Measurements from ENCODE around the gene TSPAN4. TPM values are rescaled to one million over a fixed set of nuclear protein-coding genes. Genes with fewer than 3 reads are reported as not detected.

Gene TSPAN4
- total and polyA plus RNA-seq, 2 of the 13 experiments (the other 11 are each of a cell fraction or from before 2014, with no cell fraction given), result 31.7 to 68.3 TPM

GRCh38 chr11:795634-796564, 46.8 kb upstream of the TSPAN4 start (continued):
- TF ChIP-seq, protein P1, sequence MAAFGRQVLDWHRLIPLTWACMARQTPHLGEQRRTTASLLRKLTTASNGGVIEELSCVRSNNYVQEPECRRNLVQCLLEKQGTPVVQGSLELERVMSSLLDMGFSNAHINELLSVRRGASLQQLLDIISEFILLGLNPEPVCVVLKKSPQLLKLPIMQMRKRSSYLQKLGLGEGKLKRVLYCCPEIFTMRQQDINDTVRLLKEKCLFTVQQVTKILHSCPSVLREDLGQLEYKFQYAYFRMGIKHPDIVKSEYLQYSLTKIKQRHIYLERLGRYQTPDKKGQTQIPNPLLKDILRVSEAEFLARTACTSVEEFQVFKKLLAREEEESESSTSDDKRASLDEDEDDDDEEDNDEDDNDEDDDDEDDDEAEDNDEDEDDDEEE (CRISPR knock-in tag; IDR thresholded peaks at IDR 0.05), result peak; percentile 69; the same call in 1 of the 2 replicates
- no peak for TF ChIP-seq HNRNPK (IDR thresholded peaks at IDR 0.05; ENCODE audit: low read depth, low read length, poor library complexity, severe bottlenecking)
- no peak for TF ChIP-seq HNF1A (IDR thresholded peaks at IDR 0.05; ENCODE audit: low read depth)
- TF ChIP-seq HNF1A (CRISPR knock-in tag; IDR thresholded peaks at IDR 0.05; ENCODE audit: borderline replicate concordance), result no peak
- TF ChIP-seq GFI1 (CRISPR knock-in tag; IDR thresholded peaks at IDR 0.05; ENCODE audit: borderline replicate concordance), result no peak
- TF ChIP-seq MLXIP (CRISPR knock-in tag; IDR thresholded peaks at IDR 0.05; ENCODE audit: borderline replicate concordance), result no peak
- no peak for TF ChIP-seq ZNF292 (CRISPR knock-in tag; IDR thresholded peaks at IDR 0.05; ENCODE audit: borderline replicate concordance, low read depth)
- no peak for TF ChIP-seq ZFYVE20 (CRISPR knock-in tag; IDR thresholded peaks at IDR 0.05; ENCODE audit: borderline replicate concordance, low read depth)
- TF ChIP-seq MEIS1 (CRISPR knock-in tag; IDR thresholded peaks at IDR 0.05; ENCODE audit: borderline replicate concordance), result peak; percentile 48; the same call in 1 of the 2 replicates
- TF ChIP-seq TP53 (CRISPR knock-in tag; conservative IDR thresholded peaks at IDR 0.05), result no peak
- no peak for TF ChIP-seq ZNF253 (CRISPR knock-in tag; IDR thresholded peaks at IDR 0.05; ENCODE audit: borderline replicate concordance)
- peak; percentile 40 for TF ChIP-seq FOSL2 (CRISPR knock-in tag; IDR thresholded peaks at IDR 0.05)
- no peak for TF ChIP-seq NBN (conservative IDR thresholded peaks at IDR 0.05)
- no peak for TF ChIP-seq ZNF619 (CRISPR knock-in tag; IDR thresholded peaks at IDR 0.05)
- TF ChIP-seq FIP1L1 (IDR thresholded peaks at IDR 0.05; ENCODE audit: borderline replicate concordance, insufficient read depth, low read depth, low read length), result no peak
- TF ChIP-seq, protein P2, sequence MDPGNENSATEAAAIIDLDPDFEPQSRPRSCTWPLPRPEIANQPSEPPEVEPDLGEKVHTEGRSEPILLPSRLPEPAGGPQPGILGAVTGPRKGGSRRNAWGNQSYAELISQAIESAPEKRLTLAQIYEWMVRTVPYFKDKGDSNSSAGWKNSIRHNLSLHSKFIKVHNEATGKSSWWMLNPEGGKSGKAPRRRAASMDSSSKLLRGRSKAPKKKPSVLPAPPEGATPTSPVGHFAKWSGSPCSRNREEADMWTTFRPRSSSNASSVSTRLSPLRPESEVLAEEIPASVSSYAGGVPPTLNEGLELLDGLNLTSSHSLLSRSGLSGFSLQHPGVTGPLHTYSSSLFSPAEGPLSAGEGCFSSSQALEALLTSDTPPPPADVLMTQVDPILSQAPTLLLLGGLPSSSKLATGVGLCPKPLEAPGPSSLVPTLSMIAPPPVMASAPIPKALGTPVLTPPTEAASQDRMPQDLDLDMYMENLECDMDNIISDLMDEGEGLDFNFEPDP (CRISPR knock-in tag; conservative IDR thresholded peaks at IDR 0.05), result no peak
- TF ChIP-seq U2AF1 (optimal IDR thresholded peaks at IDR 0.05; ENCODE audit: low read depth, low read length), result no peak
- TF ChIP-seq PITX1 (CRISPR knock-in tag; IDR thresholded peaks at IDR 0.05), result no peak
- TF ChIP-seq ZSCAN29 (CRISPR knock-in tag; conservative IDR thresholded peaks at IDR 0.05), result no peak
